K562 (cell line): ENCODE results near the gene NSMF. TPM values are rescaled to one million over a fixed set of nuclear protein-coding genes. Genes with fewer than 3 reads are reported as not detected.

Experiments used
- ATAC-seq: fragments of 200-7000 bp; cut with Tn5 transposase; 3 replicates; pipeline ENCODE4 v1.9.1; 2020; ENCODE audit warnings: moderate library complexity
- BruUV-seq: library from RNA; stranded (reverse); fragments of 400-500 nt; replicated peaks from 2 replicates; lab custom pipeline; 2021; lab: Mats Ljungman, UMichigan
- CTCF ChIA-PET: fragments of 300-600 bp; formaldehyde crosslinking; extraction: SDS; loops from one replicate; lab custom pipeline; 2021; ENCODE audit warnings: low intra/inter-chr PET ratio; lab: Yijun Ruan, JAX
- POLR2A ChIA-PET: fragments of 300-600, 350-650 bp; sonication (Branson Sonifier 250); formaldehyde crosslinking; extraction: SDS; loops from one replicate; lab custom pipeline; 2021; ENCODE audit warnings: antibody characterized with exemption, inconsistent platforms; lab: Yijun Ruan, JAX
- DNase-seq, 4 experiments: peaks; one replicate each; pipeline versions ENCODE4 v3.0.0 to v3.0.0-alpha.2; 2011 to 2018; ENCODE audit warnings: low spot score in 3 of 4, mixed read lengths in 3 of 4; ENCODE audit errors: extremely low read depth in 1 of 4
- FAIRE-seq: peaks from 2 replicates; lab custom pipeline; 2011; peaks lifted over from hg19 to GRCh38; lab: Jason Lieb, UNC
- H2AFZ ChIP-seq: 2 replicates; pipeline ENCODE4 v1.6.0; 2011; ENCODE audit warnings: low read depth, low read length, control low read depth, inconsistent platforms
- H3K27ac ChIP-seq: fragments of 200-600 bp; 3 replicates; pipeline ENCODE4 v1.8.0; 2011; ENCODE audit warnings: low read depth, mild to moderate bottlenecking, control low read depth, inconsistent platforms, low read length, moderate library complexity, mixed read lengths; ENCODE audit errors: extremely low read depth
- H3K27me3 ChIP-seq, 2 experiments: fragments of 300-600 bp in 1 of 2; 2 replicates in 1 of 2; 3 replicates in 1 of 2; pipeline versions ENCODE4 v1.6.0 to v1.8.0; 2011; ENCODE audit warnings: inconsistent platforms in 2 of 2, low read length in 2 of 2, mild to moderate bottlenecking in 1 of 2, mixed read lengths in 1 of 2, moderate library complexity in 1 of 2; ENCODE audit not compliant: control insufficient read depth in 2 of 2, insufficient read depth in 2 of 2
- H3K36me3 ChIP-seq: fragments of 300-600 bp; 3 replicates; pipeline ENCODE4 v1.8.0; 2011; ENCODE audit warnings: mild to moderate bottlenecking, low read length, inconsistent platforms; ENCODE audit not compliant: control insufficient read depth, insufficient read depth
- H3K4me1 ChIP-seq, 2 experiments: fragments of 200-600 bp in 1 of 2; replicated peaks in 1 of 2; 2 replicates in 1 of 2; 3 replicates in 1 of 2; pipeline versions ENCODE4 v1.5.1 to v1.8.0; 2011; ENCODE audit warnings: inconsistent platforms in 2 of 2, low read length in 2 of 2, mild to moderate bottlenecking in 1 of 2, mixed read lengths in 1 of 2, moderate library complexity in 1 of 2; ENCODE audit not compliant: control insufficient read depth in 2 of 2, insufficient read depth in 2 of 2
- H3K4me2 ChIP-seq: 2 replicates; pipeline ENCODE4 v1.6.1; 2011; ENCODE audit warnings: low read length, control low read depth, inconsistent platforms, mixed read lengths; ENCODE audit not compliant: insufficient read depth
- H3K4me3 ChIP-seq: fragments of 200-600 bp; sonication (generic), shearing (Covaris generic); 2 replicates; pipeline ENCODE4 v1.5.1; 2016; ENCODE audit warnings: control low read depth, inconsistent platforms
- H3K79me2 ChIP-seq: fragments of 200-600 bp; 3 replicates; pipeline ENCODE4 v1.8.0; 2011; ENCODE audit warnings: low read length, inconsistent platforms; ENCODE audit not compliant: control insufficient read depth, insufficient read depth
- H3K9ac ChIP-seq, 2 experiments: 2 replicates each; pipeline versions ENCODE4 v1.6.0 to v1.6.1; 2011; ENCODE audit warnings: low read depth in 2 of 2, low read length in 2 of 2, control low read depth in 1 of 2, inconsistent platforms in 1 of 2, mild to moderate bottlenecking in 1 of 2, mixed read lengths in 1 of 2; ENCODE audit not compliant: insufficient read depth in 1 of 2
- H3K9me1 ChIP-seq: one replicate; pipeline ENCODE4 v1.6.0; 2011; ENCODE audit warnings: inconsistent platforms, mild to moderate bottlenecking, low read length, moderate library complexity; ENCODE audit not compliant: control insufficient read depth, insufficient read depth
- H3K9me3 ChIP-seq: replicated peaks from 2 replicates; pipeline ENCODE4 v1.5.1; 2011; ENCODE audit warnings: low read depth, low read length, inconsistent platforms; ENCODE audit not compliant: control insufficient read depth, insufficient read depth
- H4K20me1 ChIP-seq: replicated peaks from 2 replicates; pipeline ENCODE4 v1.6.1; 2011; ENCODE audit warnings: low read length, inconsistent platforms, mixed read lengths; ENCODE audit not compliant: control insufficient read depth, insufficient read depth
- BCOR ChIP-seq: fragments of 450-650 bp; IDR thresholded peaks from 2 replicates; pipeline ENCODE4 v1.6.1; 2016
- CBX1 ChIP-seq: sonication (generic); IDR thresholded peaks from 2 replicates; pipeline ENCODE4 v1.6.1; 2016; ENCODE audit warnings: antibody characterized with exemption, low read depth, mild to moderate bottlenecking
- CXXC5 ChIP-seq: fragments of 250-450 bp; sonication (Bioruptor Pico); IDR thresholded peaks from 2 replicates; pipeline ENCODE4 v1.8.0; 2022; ENCODE audit warnings: inconsistent platforms, mild to moderate bottlenecking, moderate library complexity
- ESRRB ChIP-seq: fragments of 250-450 bp; sonication (Bioruptor Pico); IDR thresholded peaks from 2 replicates; pipeline ENCODE4 v1.5.0; 2020; ENCODE audit warnings: mild to moderate bottlenecking, moderate library complexity, borderline replicate concordance
- HDAC2 ChIP-seq: fragments of 450-650 bp; IDR thresholded peaks from 2 replicates; pipeline ENCODE4 v1.6.1; 2016; ENCODE audit warnings: mild to moderate bottlenecking
- KDM4B ChIP-seq, 2 experiments: fragments of 450-650 bp in 1 of 2; sonication (generic) in 1 of 2; IDR thresholded peaks; 2 replicates each; pipeline ENCODE4 v1.6.1; 2016 to 2017; ENCODE audit warnings: borderline replicate concordance in 2 of 2, antibody characterized with exemption in 1 of 2, low read depth in 1 of 2, mild to moderate bottlenecking in 1 of 2
- PYGO2 ChIP-seq: fragments of 450-650 bp; IDR thresholded peaks from 2 replicates; pipeline ENCODE4 v1.6.1; 2016; ENCODE audit warnings: mild to moderate bottlenecking, missing genetic modification characterization, moderate library complexity, missing compliant biosample characterization
- RCOR1 ChIP-seq, 2 experiments: IDR thresholded peaks; 2 replicates each; pipeline ENCODE4 v1.6.1; 2012; ENCODE audit warnings: low read depth in 2 of 2, low read length in 2 of 2, borderline replicate concordance in 1 of 2, improper control_type of control experiment in 1 of 2
- SMARCA5 ChIP-seq: fragments of 450-650 bp; IDR thresholded peaks from 2 replicates; pipeline ENCODE4 v1.6.1; 2016
- SP1 ChIP-seq: sonication (generic); formaldehyde crosslinking; IDR thresholded peaks from 2 replicates; pipeline ENCODE4 v1.8.1; 2022; ENCODE audit warnings: mild to moderate bottlenecking, missing genetic modification reagents
- TCF7 ChIP-seq: sonication (generic); IDR thresholded peaks from 2 replicates; pipeline ENCODE4 v1.6.1; 2016; ENCODE audit warnings: antibody characterized with exemption, borderline replicate concordance
- ZFP36 ChIP-seq: fragments of 150-350 bp; IDR thresholded peaks from 2 replicates; pipeline ENCODE4 v1.6.1; 2018; ENCODE audit warnings: low read length, low read depth; ENCODE audit not compliant: partially characterized antibody
- ZNF133 ChIP-seq: fragments of 250-450 bp; sonication (Bioruptor Pico); IDR thresholded peaks from 2 replicates; pipeline ENCODE4 v1.4.0; 2020; ENCODE audit warnings: mild to moderate bottlenecking
- ZNF436 ChIP-seq: fragments of 250-450, 450-650 bp; sonication (Bioruptor Pico); formaldehyde crosslinking; IDR thresholded peaks from 2 replicates; pipeline ENCODE4 v1.7.0; 2020; ENCODE audit warnings: mild to moderate bottlenecking
- ZNF584 ChIP-seq: fragments of 200-800 bp; sonication (Bioruptor generic); IDR thresholded peaks from 2 replicates; pipeline ENCODE4 v1.6.1; 2016; ENCODE audit warnings: low read depth, mild to moderate bottlenecking, missing genetic modification characterization, missing compliant biosample characterization
- WGBS: fragments of 100-300 bp; shearing (Covaris generic); methylation state at CpG from one replicate; pipeline ENCODE4 v1.1.6; 2016; ENCODE audit warnings: low coverage, mixed read lengths; ENCODE audit not compliant: insufficient coverage; ENCODE audit errors: missing lambda C conversion rate; 5-methylcytosine and 5-hydroxymethylcytosine counted together
- in situ Hi-C: fragments of 300-500 bp; cut with MboI; formaldehyde crosslinking; loops from 4 replicates; pipeline ENCODE4 v1.15.0; 2018; ENCODE audit warnings: inconsistent platforms, mixed read lengths
- intact Hi-C: fragments of 100-400 bp; cut with micrococcal nuclease; formaldehyde crosslinking; loops from 2 replicates; pipeline ENCODE4 v1.14.2; 2022
- polyA plus RNA-seq, 8 experiments: library from polyadenylated mRNA; depleted of rRNA in 4 of 8; stranded (reverse) in 5 of 8; unstranded in 3 of 8; fragments of >200 nt; fragmentation: Nextera tagmentation in 2 of 8; fragmentation: Illumina TruSeq in 1 of 8; extraction: Ambion mirVana in 2 of 8; extraction: Trizol in 1 of 8; gene quantifications; 2 replicates each; pipeline versions ENCODE4 v1.2.1 to v1.2.3, GENCODE V29; 2011 to 2014; ENCODE audit warnings: inconsistent platforms in 1 of 8, missing spikeins in 1 of 8
- total RNA-seq, 7 experiments: library from RNA; depleted of rRNA in 6 of 7; stranded (reverse); fragments of >200 nt in 6 of 7; fragmentation: Illumina TruSeq in 2 of 7; extraction: Trizol in 2 of 7; gene quantifications; 2 replicates each; pipeline versions ENCODE4 v1.2.1 to v1.2.3, GENCODE V29; 2011 to 2021; ENCODE audit warnings: low replicate concordance in 1 of 7
- TF ChIP-seq, protein P1 (sequence below): fragments of 450-650 bp; formaldehyde crosslinking; IDR thresholded peaks from 2 replicates; pipeline ENCODE4 v1.4.0; 2020; ENCODE audit warnings: mild to moderate bottlenecking
- TF ChIP-seq, protein P2 (sequence below): IDR thresholded peaks from 3 replicates; pipeline ENCODE4 v1.6.1; 2011; ENCODE audit warnings: borderline replicate concordance, mild to moderate bottlenecking, moderate library complexity; ENCODE audit not compliant: insufficient read length; ENCODE audit errors: extremely low read depth

The NSMF gene
- total and polyA plus RNA-seq, 9 of the 15 experiments (the other 6 are each of a cell fraction or from before 2014, with no cell fraction given): 0.20 to 82.7 (median 29.3) TPM

DNA sequence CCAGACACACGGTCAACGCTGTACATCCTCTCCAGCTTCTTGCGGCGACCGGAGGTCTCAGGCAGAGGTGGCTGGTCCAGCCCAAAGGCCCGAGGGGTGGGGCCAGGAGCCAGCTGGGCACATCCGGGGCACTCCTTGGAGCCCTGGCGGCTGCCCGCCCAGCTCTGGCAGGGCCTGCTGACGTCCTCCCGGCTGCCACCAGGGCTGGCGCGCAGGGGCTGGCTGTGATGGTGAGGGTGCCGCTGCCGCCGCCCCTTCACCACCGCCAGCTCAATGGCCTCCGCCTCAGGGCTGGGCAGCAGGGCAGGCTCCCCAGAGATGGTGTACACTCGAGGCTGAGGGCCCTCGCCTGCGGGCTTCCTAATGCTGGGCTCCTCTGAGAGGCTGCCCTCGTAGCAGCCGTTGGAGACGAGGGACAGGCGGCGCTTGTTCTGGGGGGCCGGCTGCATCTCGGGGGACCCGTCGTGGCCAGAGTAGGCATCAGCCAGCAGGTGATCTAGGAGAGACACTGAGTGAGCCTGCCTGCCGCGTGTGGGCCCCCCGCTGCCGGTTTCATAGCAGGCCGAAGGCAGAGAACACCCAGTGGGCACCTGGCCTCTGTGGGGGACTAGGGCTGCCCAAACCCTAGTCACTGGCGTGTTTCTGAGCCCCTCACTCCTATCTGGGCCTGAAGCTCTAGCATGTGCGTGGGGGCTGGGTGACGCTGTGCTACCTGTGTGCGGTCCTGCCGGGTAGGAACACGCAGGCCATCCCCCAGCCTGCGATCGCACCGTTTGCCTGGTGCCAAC lies 1.5 kb downstream of the NSMF start (continued):
- TF ChIP-seq, protein P1, sequence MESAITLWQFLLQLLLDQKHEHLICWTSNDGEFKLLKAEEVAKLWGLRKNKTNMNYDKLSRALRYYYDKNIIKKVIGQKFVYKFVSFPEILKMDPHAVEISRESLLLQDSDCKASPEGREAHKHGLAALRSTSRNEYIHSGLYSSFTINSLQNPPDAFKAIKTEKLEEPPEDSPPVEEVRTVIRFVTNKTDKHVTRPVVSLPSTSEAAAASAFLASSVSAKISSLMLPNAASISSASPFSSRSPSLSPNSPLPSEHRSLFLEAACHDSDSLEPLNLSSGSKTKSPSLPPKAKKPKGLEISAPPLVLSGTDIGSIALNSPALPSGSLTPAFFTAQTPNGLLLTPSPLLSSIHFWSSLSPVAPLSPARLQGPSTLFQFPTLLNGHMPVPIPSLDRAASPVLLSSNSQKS (CRISPR knock-in tag): no peak
- TF ChIP-seq CXXC5 (no peak), ZNF133 (CRISPR knock-in tag) (no peak)

DNA sequence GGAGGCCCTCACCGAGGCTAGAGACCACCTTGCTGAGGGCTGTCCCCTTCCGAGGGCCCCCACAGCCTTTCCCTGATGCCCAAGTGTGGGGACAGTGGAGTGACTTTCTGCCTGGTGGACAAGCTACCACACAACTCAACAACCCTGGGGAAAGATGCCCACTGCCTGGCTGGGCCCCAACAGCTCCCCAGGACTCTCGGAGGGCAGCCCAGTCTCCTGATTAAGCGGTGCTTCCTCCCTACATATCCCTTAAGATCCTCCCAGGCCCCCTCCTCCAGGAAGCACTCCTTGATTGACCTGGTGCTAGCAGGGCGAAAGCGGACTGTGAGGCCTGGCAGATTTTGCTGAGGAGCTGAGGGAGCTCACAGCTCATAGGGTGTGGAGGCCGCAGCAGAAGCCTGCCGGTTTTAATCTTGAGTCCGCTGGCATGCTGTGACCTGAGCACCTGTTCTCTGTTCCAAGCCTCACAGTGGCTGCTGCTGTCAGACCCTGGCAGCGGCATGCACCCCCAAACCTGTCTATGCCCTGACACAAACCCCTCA lies 2.2 kb downstream of the NSMF start:
- CTCF ChIA-PET: no interaction called here
- no peaks in the 10 kb centered on the region for H4K20me1 ChIP-seq
- H3K9me1 ChIP-seq: no peaks in the 10 kb centered on the region
- H3K9ac ChIP-seq: peak overlapping the region in 1 of 2 experiments; percentile 97; a peak in 2 of 4 replicates
- no TSS peak for BruUV-seq
- in situ Hi-C loops: no loop called here
- ATAC-seq: no peak
- no peak for DNase-seq
- 94% methylated on average over 7 of the region's 10 CpGs for WGBS
- no peak for FAIRE-seq
- peaks cover 12% of the 10 kb centered on the region for H3K79me2 ChIP-seq
- H3K4me1 ChIP-seq: peaks cover 22 to 98% of the 10 kb centered on the region in 2 experiments
- H3K9me3 ChIP-seq: no peaks in the 10 kb centered on the region
- no peaks in the 10 kb centered on the region for H3K27me3 ChIP-seq
- H2AFZ ChIP-seq: no peak overlapping the region
- POLR2A ChIA-PET: interaction anchor here (1.0 to 1.2 kb wide), 2 partner anchors 9 to 25 kb away, joined by 3 read pairs; no protein-coding TSS in a partner anchor
- H3K4me2 ChIP-seq: no peak overlapping the region
- H3K36me3 ChIP-seq: peaks cover 55% of the 10 kb centered on the region; the same call in 2 of the 3 replicates
- no peak overlapping the region for H3K4me3 ChIP-seq
- H3K27ac ChIP-seq: no peak overlapping the region
- intact Hi-C loops: no loop called here
- TF ChIP-seq PYGO2 (tag) (no peak), TCF7 (no peak), RCOR1 (IDR thresholded peaks at IDR 0.05; ENCODE audit: borderline replicate concordance in 1 of 2, low read depth in 2 of 2, low read length in 2 of 2) (peak in 1 of 2 experiments; percentile 60; a peak in 2 of 4 replicates), ZNF436 (peak; percentile 91), ESRRB (no peak), CBX1 (0 out of 2 replicates have a peak, but pooled peaks have one; percentile 49), SP1 (CRISPR knock-in tag) (0 out of 2 replicates have a peak, but pooled peaks have one; percentile 28), KDM4B (IDR thresholded peaks at IDR 0.05; ENCODE audit: borderline replicate concordance in 2 of 2, low read depth in 1 of 2) (no peak), ZNF584 (CRISPR knock-in tag) (no peak), ZFP36 (peak; percentile 99), BCOR (peak; percentile 88), SMARCA5 (0 out of 2 replicates have a peak, but pooled peaks have one; percentile 68), HDAC2 (peak; percentile 34; the same call in 1 of the 2 replicates)
- TF ChIP-seq, protein P2, sequence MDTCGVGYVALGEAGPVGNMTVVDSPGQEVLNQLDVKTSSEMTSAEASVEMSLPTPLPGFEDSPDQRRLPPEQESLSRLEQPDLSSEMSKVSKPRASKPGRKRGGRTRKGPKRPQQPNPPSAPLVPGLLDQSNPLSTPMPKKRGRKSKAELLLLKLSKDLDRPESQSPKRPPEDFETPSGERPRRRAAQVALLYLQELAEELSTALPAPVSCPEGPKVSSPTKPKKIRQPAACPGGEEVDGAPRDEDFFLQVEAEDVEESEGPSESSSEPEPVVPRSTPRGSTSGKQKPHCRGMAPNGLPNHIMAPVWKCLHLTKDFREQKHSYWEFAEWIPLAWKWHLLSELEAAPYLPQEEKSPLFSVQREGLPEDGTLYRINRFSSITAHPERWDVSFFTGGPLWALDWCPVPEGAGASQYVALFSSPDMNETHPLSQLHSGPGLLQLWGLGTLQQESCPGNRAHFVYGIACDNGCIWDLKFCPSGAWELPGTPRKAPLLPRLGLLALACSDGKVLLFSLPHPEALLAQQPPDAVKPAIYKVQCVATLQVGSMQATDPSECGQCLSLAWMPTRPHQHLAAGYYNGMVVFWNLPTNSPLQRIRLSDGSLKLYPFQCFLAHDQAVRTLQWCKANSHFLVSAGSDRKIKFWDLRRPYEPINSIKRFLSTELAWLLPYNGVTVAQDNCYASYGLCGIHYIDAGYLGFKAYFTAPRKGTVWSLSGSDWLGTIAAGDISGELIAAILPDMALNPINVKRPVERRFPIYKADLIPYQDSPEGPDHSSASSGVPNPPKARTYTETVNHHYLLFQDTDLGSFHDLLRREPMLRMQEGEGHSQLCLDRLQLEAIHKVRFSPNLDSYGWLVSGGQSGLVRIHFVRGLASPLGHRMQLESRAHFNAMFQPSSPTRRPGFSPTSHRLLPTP: peak; percentile 62
